Measurements from ENCODE around the gene CMC1. TPM values are rescaled to one million over a fixed set of nuclear protein-coding genes. Genes with fewer than 3 reads are reported as not detected.
"Not testable (repeated sequence)": the region's sequence is repeated elsewhere in the genome, so short reads cannot be mapped to it uniquely, and the experiment has no call there.

CMC1 gene
- total RNA-seq, 1 experiment from 2014 or later, result 22.8 TPM

DNA sequence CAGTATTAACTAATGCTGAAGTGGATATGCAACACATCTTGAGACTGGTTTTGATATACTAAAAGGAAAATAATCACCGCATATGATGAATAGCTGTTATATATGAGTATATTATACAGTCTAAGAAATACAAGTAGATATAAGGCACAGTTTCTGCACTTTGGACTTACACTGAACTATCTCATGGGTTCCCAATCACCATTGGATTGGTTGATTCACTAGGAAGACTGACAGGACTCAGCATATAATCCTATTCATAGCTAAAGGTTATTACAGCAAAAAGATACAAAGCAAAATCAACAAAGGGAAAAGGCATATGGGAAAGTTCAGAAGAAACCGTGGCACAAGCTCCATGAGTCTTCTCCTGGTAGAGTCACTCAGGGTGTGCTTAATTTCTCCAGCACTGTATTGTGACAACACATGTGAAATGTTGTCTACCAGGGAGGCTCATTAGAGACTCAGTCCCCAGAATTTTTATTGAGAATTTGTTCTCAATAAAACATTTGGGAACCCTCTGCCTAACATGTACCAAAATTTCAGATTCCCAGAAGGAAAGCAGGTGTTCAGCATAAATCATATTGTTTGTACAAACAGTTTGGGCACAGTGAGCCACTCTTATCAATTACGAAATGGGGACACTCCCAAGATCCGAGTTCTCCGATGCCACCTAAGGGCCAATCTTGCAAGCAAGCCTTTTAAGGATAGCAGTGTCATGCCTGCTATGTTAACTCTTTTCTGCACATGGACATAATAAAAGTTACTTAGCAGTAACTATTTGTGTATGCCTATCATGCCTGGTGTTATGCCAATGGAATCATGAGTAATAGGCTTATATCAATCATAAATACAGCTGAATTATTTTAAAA lies 26.8 kb downstream of the CMC1 start:
- H3K36me3 ChIP-seq (ENCODE audit: control insufficient read depth, insufficient read depth, low read length), result no peaks in the 10 kb centered on the region
- TF ChIP-seq, protein P1, sequence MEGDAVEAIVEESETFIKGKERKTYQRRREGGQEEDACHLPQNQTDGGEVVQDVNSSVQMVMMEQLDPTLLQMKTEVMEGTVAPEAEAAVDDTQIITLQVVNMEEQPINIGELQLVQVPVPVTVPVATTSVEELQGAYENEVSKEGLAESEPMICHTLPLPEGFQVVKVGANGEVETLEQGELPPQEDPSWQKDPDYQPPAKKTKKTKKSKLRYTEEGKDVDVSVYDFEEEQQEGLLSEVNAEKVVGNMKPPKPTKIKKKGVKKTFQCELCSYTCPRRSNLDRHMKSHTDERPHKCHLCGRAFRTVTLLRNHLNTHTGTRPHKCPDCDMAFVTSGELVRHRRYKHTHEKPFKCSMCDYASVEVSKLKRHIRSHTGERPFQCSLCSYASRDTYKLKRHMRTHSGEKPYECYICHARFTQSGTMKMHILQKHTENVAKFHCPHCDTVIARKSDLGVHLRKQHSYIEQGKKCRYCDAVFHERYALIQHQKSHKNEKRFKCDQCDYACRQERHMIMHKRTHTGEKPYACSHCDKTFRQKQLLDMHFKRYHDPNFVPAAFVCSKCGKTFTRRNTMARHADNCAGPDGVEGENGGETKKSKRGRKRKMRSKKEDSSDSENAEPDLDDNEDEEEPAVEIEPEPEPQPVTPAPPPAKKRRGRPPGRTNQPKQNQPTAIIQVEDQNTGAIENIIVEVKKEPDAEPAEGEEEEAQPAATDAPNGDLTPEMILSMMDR (IDR thresholded peaks at IDR 0.05; ENCODE audit: insufficient read depth in 1 of 2, low read depth in 1 of 2, low read length in 1 of 2, severe bottlenecking in 1 of 2, unreplicated experiment in 1 of 2), result peak in 1 of 2 experiments; percentile 1
- peaks cover 5% of the 10 kb centered on the region; the same call in 1 of the 2 replicates for H3K9me3 ChIP-seq
- ChIA-PET CTCF (no interaction called here), POLR2A (no interaction called here)
- peaks cover 4% of the 10 kb centered on the region; the same call in 1 of the 2 replicates for H3K4me1 ChIP-seq
- Mint-ChIP-seq H3K27me3 (ENCODE audit: insufficient read depth, unreplicated experiment) (no peaks in the 10 kb centered on the region), H3K36me3 (ENCODE audit: insufficient read depth, unreplicated experiment) (peaks cover 17% of the 10 kb centered on the region), H3K4me3 (ENCODE audit: unreplicated experiment) (no peak overlapping the region), H3K4me1 (ENCODE audit: low read depth, unreplicated experiment) (peaks cover 8% of the 10 kb centered on the region), H3K27ac (ENCODE audit: unreplicated experiment) (no peak overlapping the region), H3K9me3 (ENCODE audit: unreplicated experiment) (peaks cover 4% of the 10 kb centered on the region)
- DNase-seq, result peak in 1 of 2 experiments; percentile 12
- H3K4me3 ChIP-seq (ENCODE audit: low read depth, low read length), result no peak overlapping the region
- H3K27me3 ChIP-seq (replicated peaks; ENCODE audit: control insufficient read depth, insufficient read depth, low read length), result no peaks in the 10 kb centered on the region
- BruUV-seq (replicated peaks), result no TSS peak
- intact Hi-C loops (cut with micrococcal nuclease; ENCODE audit: unreplicated experiment), result no loop called here

DNA sequence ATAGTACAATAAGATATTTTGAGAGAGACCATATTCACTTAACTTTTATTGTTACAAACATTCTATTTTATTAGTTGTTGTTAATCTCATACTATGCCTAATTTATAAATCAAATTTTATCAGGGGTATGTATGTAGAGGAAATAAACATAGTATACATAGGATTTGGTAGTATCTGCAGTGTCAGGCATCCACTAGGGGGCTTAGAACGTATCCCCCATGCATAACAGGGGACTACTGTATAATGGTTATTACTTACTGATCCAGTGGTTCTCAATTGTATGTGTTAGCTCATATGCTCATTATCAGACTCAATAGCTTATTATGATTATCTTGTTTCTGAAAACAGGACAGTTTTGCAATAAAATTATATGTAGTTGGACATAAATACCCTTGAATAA lies 27.6 kb downstream of the CMC1 start:
- DNase-seq, result no peak
- H3K9me3 ChIP-seq, result peaks cover 5% of the 10 kb centered on the region; the same call in 1 of the 2 replicates
- TF ChIP-seq, protein P1 (IDR thresholded peaks at IDR 0.05; ENCODE audit: insufficient read depth in 1 of 2, low read depth in 1 of 2, low read length in 1 of 2, severe bottlenecking in 1 of 2, unreplicated experiment in 1 of 2), result peak; percentile 21 to 28
- peaks cover 11% of the 10 kb centered on the region for H3K9me3 Mint-ChIP-seq (ENCODE audit: unreplicated experiment)
- no TSS peak for BruUV-seq (replicated peaks)
- H3K27me3 ChIP-seq (replicated peaks; ENCODE audit: control insufficient read depth, insufficient read depth, low read length), result no peaks in the 10 kb centered on the region
- H3K36me3 Mint-ChIP-seq (ENCODE audit: insufficient read depth, unreplicated experiment), result peaks cover 25% of the 10 kb centered on the region
- H3K4me3 Mint-ChIP-seq (ENCODE audit: unreplicated experiment), result no peak overlapping the region
- no peak overlapping the region for H3K27ac Mint-ChIP-seq (ENCODE audit: unreplicated experiment)
- no peak overlapping the region for H3K4me3 ChIP-seq (ENCODE audit: low read depth, low read length)
- POLR2A ChIA-PET, result no interaction called here
- no peaks in the 10 kb centered on the region for H3K27me3 Mint-ChIP-seq (ENCODE audit: insufficient read depth, unreplicated experiment)
- H3K36me3 ChIP-seq (ENCODE audit: control insufficient read depth, insufficient read depth, low read length), result no peaks in the 10 kb centered on the region
- H3K4me1 Mint-ChIP-seq (ENCODE audit: low read depth, unreplicated experiment), result peaks cover 8% of the 10 kb centered on the region
- CTCF ChIA-PET, result no interaction called here
- peaks cover 4% of the 10 kb centered on the region; the same call in 1 of the 2 replicates for H3K4me1 ChIP-seq
- intact Hi-C loops (cut with micrococcal nuclease; ENCODE audit: unreplicated experiment), result no loop called here

DNA sequence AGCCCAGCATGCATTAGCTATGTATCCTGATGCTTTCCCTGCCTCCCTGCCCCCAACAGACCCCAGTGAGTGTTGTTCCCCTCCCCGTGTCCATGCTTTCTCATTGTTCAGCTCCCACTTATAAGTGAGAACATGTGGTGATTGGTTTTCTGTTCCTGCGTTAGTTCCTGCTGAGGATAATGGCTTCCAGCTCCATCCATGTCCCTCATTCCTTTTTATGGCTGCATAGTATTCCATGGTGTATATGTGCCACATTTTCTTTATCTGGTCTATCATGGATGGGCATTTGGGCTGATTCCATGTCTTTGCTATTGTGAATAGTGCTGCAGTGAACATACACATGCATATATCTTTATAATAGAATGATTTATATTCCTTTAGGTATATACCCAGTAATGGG lies 28.5 kb downstream of the CMC1 start:
- H3K36me3 ChIP-seq (ENCODE audit: control insufficient read depth, insufficient read depth, low read length); H3K27me3 Mint-ChIP-seq (ENCODE audit: insufficient read depth, unreplicated experiment); H3K9me3 ChIP-seq; POLR2A ChIA-PET; H3K4me1 ChIP-seq; DNase-seq; H3K27me3 ChIP-seq (replicated peaks; ENCODE audit: control insufficient read depth, insufficient read depth, low read length); H3K4me3 ChIP-seq (ENCODE audit: low read depth, low read length); H3K4me3 Mint-ChIP-seq (ENCODE audit: unreplicated experiment); H3K27ac Mint-ChIP-seq (ENCODE audit: unreplicated experiment); intact Hi-C loops (cut with micrococcal nuclease; ENCODE audit: unreplicated experiment); H3K4me1 Mint-ChIP-seq (ENCODE audit: low read depth, unreplicated experiment); BruUV-seq (replicated peaks); CTCF ChIA-PET: not testable (repeated sequence)
- H3K9me3 Mint-ChIP-seq (ENCODE audit: unreplicated experiment), result peaks cover 14% of the 10 kb centered on the region
- peaks cover 25% of the 10 kb centered on the region for H3K36me3 Mint-ChIP-seq (ENCODE audit: insufficient read depth, unreplicated experiment)
